Astrocyte (in vitro differentiated cells and primary cell): ENCODE data around the gene TMPO. TPM values are rescaled to one million over a fixed set of nuclear protein-coding genes. Genes with fewer than 3 reads are reported as not detected.
"Not testable (repeated sequence)": the region's sequence is repeated elsewhere in the genome, so short reads cannot be mapped to it uniquely, and the experiment has no call there.

Experiments used
- DNase-seq: peaks from one replicate; pipeline ENCODE4 v3.0.0-alpha.2; 2010; ENCODE audit warnings: low read depth
- FAIRE-seq: peaks from 2 replicates; lab custom pipeline; 2011; peaks lifted over from hg19 to GRCh38; lab: Jason Lieb, UNC
- H2AFZ ChIP-seq: 2 replicates; pipeline ENCODE4 v1.6.0; 2012; ENCODE audit warnings: low read depth, low read length, inconsistent platforms
- H3K27ac ChIP-seq: 2 replicates; pipeline ENCODE4 v1.5.1; 2011; ENCODE audit warnings: low read depth, low read length, inconsistent platforms
- H3K27me3 ChIP-seq: 2 replicates; pipeline ENCODE4 v1.6.0; 2011; ENCODE audit warnings: low read length, inconsistent platforms; ENCODE audit not compliant: insufficient read depth
- H3K36me3 ChIP-seq: 2 replicates; pipeline ENCODE4 v1.5.1; 2011; ENCODE audit warnings: low read length, inconsistent platforms; ENCODE audit not compliant: insufficient read depth
- H3K4me1 ChIP-seq: 2 replicates; pipeline ENCODE4 v1.5.1; 2011; ENCODE audit warnings: low read length, inconsistent platforms; ENCODE audit not compliant: insufficient read depth
- H3K4me2 ChIP-seq: 2 replicates; pipeline ENCODE4 v1.6.0; 2012; ENCODE audit warnings: low read length, inconsistent platforms
- H3K4me3 ChIP-seq: 2 replicates; pipeline ENCODE4 v1.5.1; 2011; ENCODE audit warnings: low read depth, mild to moderate bottlenecking, low read length, inconsistent platforms; ENCODE audit not compliant: insufficient read depth
- H3K79me2 ChIP-seq: 2 replicates; pipeline ENCODE4 v1.6.0; 2012; ENCODE audit warnings: mild to moderate bottlenecking, low read length, inconsistent platforms; ENCODE audit not compliant: insufficient read depth
- H3K9ac ChIP-seq: 2 replicates; pipeline ENCODE4 v1.6.0; 2012; ENCODE audit warnings: mild to moderate bottlenecking, low read length, inconsistent platforms
- H3K9me3 ChIP-seq: 2 replicates; pipeline ENCODE4 v1.5.1; 2012; ENCODE audit warnings: low read depth, mild to moderate bottlenecking, low read length, inconsistent platforms; ENCODE audit not compliant: insufficient read depth
- H4K20me1 ChIP-seq: 2 replicates; pipeline ENCODE4 v1.6.0; 2012; ENCODE audit warnings: low read length, inconsistent platforms; ENCODE audit not compliant: insufficient read depth
- H3K27ac Mint-ChIP-seq: one replicate; pipeline ENCODE4 v1.8.0; 2021; ENCODE audit warnings: mild to moderate bottlenecking, mixed read lengths; ENCODE audit not compliant: unreplicated experiment
- H3K27me3 Mint-ChIP-seq: one replicate; pipeline ENCODE4 v1.8.0; 2021; ENCODE audit warnings: low read depth, mixed read lengths; ENCODE audit not compliant: unreplicated experiment
- H3K36me3 Mint-ChIP-seq: one replicate; pipeline ENCODE4 v1.8.0; 2021; ENCODE audit warnings: low read depth, mixed read lengths; ENCODE audit not compliant: unreplicated experiment
- H3K4me1 Mint-ChIP-seq: one replicate; pipeline ENCODE4 v1.8.0; 2021; ENCODE audit warnings: low read depth, mixed read lengths; ENCODE audit not compliant: unreplicated experiment
- H3K4me3 Mint-ChIP-seq: one replicate; pipeline ENCODE4 v1.8.0; 2021; ENCODE audit warnings: mild to moderate bottlenecking, moderate library complexity, mixed read lengths; ENCODE audit not compliant: unreplicated experiment
- H3K9me3 Mint-ChIP-seq: one replicate; pipeline ENCODE4 v1.8.0; 2021; ENCODE audit warnings: mild to moderate bottlenecking, mixed read lengths; ENCODE audit not compliant: unreplicated experiment
- CTCF ChIP-seq: IDR thresholded peaks from 2 replicates; pipeline ENCODE4 v1.5.1; 2011; ENCODE audit warnings: low read depth, mild to moderate bottlenecking, inconsistent platforms, low read length, moderate library complexity; ENCODE audit not compliant: insufficient read depth
- EZH2 ChIP-seq: IDR thresholded peaks from 2 replicates; pipeline ENCODE4 v1.6.1; 2012; ENCODE audit warnings: mild to moderate bottlenecking, low read length, inconsistent platforms; ENCODE audit not compliant: insufficient read depth
- total RNA-seq: library from RNA; stranded (reverse); gene quantifications from 2 replicates; pipeline ENCODE4 v1.2.1, GENCODE V29; 2021

TMPO gene
- total RNA-seq, 1 donor from 2014 or later = 39.2 TPM

- H4K20me1 ChIP-seq = no peaks in the 10 kb centered on the region
- Mint-ChIP-seq H3K4me3 (peak overlapping the region; percentile 91), H3K36me3 (no peaks in the 10 kb centered on the region), H3K4me1 (peaks cover 2% of the 10 kb centered on the region), H3K27me3 (no peaks in the 10 kb centered on the region), H3K27ac (peak overlapping the region; percentile 100), H3K9me3 (no peaks in the 10 kb centered on the region)
- H3K27ac ChIP-seq = peak overlapping the region; percentile 93
- H3K4me2 ChIP-seq = peak overlapping the region; percentile 87
- no peak for TF ChIP-seq CTCF
- TF ChIP-seq EZH2 = no peak
- H3K4me1 ChIP-seq = no peaks in the 10 kb centered on the region
- H3K9ac ChIP-seq = peak overlapping the region; percentile 91
- peak overlapping the region; percentile 94 for H3K4me3 ChIP-seq
- DNase-seq (peak; percentile 80), FAIRE-seq (peak; percentile 34)
- no peaks in the 10 kb centered on the region for H3K27me3 ChIP-seq
- no peaks in the 10 kb centered on the region for H3K9me3 ChIP-seq
- no peaks in the 10 kb centered on the region for H3K79me2 ChIP-seq
- no peaks in the 10 kb centered on the region for H3K36me3 ChIP-seq
- peak overlapping the region; percentile 85 for H2AFZ ChIP-seq
Measured at GRCh38 chr12:98503592-98504367, 11.6 kb upstream of the TMPO start.

GRCh38 chr12:98504368-98504617, 11.1 kb upstream of the TMPO start:
- peak overlapping the region; percentile 91 for H3K9ac ChIP-seq
- H3K9me3 Mint-ChIP-seq = no peaks in the 10 kb centered on the region
- H3K36me3 Mint-ChIP-seq = no peaks in the 10 kb centered on the region
- no peaks in the 10 kb centered on the region for H3K79me2 ChIP-seq
- FAIRE-seq = no peak
- peak overlapping the region; percentile 87 for H3K4me2 ChIP-seq
- no peak overlapping the region for H2AFZ ChIP-seq
- H3K27me3 Mint-ChIP-seq = no peaks in the 10 kb centered on the region
- peak overlapping the region; percentile 94 for H3K4me3 ChIP-seq
- no peaks in the 10 kb centered on the region for H3K27me3 ChIP-seq
- TF ChIP-seq CTCF (no peak), EZH2 (no peak)
- H3K4me1 Mint-ChIP-seq = peaks cover 2% of the 10 kb centered on the region
- peak overlapping the region; percentile 91 for H3K4me3 Mint-ChIP-seq
- H3K27ac Mint-ChIP-seq = peak overlapping the region; percentile 100
- no peaks in the 10 kb centered on the region for H3K9me3 ChIP-seq
- no peaks in the 10 kb centered on the region for H4K20me1 ChIP-seq
- DNase-seq = no peak
- H3K36me3 ChIP-seq = no peaks in the 10 kb centered on the region
- H3K27ac ChIP-seq = no peak overlapping the region
- no peaks in the 10 kb centered on the region for H3K4me1 ChIP-seq

- Mint-ChIP-seq H3K9me3 (no peaks in the 10 kb centered on the region), H3K27ac (no peak overlapping the region), H3K27me3 (no peaks in the 10 kb centered on the region), H3K36me3 (no peaks in the 10 kb centered on the region), H3K4me1 (peaks cover 6% of the 10 kb centered on the region), H3K4me3 (no peak overlapping the region)
- no peak overlapping the region for H3K4me2 ChIP-seq
- H3K9me3 ChIP-seq = no peaks in the 10 kb centered on the region
- no peak overlapping the region for H2AFZ ChIP-seq
- no peak overlapping the region for H3K4me3 ChIP-seq
- no peak overlapping the region for H3K27ac ChIP-seq
- DNase-seq (no peak), FAIRE-seq (no peak)
- no peaks in the 10 kb centered on the region for H4K20me1 ChIP-seq
- TF ChIP-seq EZH2 (no peak), CTCF (no peak)
- H3K79me2 ChIP-seq = peaks cover 11% of the 10 kb centered on the region
- H3K4me1 ChIP-seq = no peaks in the 10 kb centered on the region
- no peaks in the 10 kb centered on the region for H3K36me3 ChIP-seq
- no peak overlapping the region for H3K9ac ChIP-seq
- no peaks in the 10 kb centered on the region for H3K27me3 ChIP-seq
Measured at GRCh38 chr12:98509063-98509462, 6.3 kb upstream of the TMPO start.

- not testable (repeated sequence) for H4K20me1 ChIP-seq, H3K4me3 ChIP-seq, H3K27me3 Mint-ChIP-seq, H3K9me3 ChIP-seq, H3K9ac ChIP-seq, DNase-seq, H3K27ac Mint-ChIP-seq, H3K9me3 Mint-ChIP-seq, H3K4me1 ChIP-seq, FAIRE-seq, H3K36me3 Mint-ChIP-seq, H3K4me2 ChIP-seq, H3K4me1 Mint-ChIP-seq, H2AFZ ChIP-seq, H3K27ac ChIP-seq, H3K4me3 Mint-ChIP-seq, H3K27me3 ChIP-seq, H3K36me3 ChIP-seq
- peaks cover 31% of the 10 kb centered on the region for H3K79me2 ChIP-seq
Measured at GRCh38 chr12:98511806-98512205, 3.6 kb upstream of the TMPO start.
